ENCODE data around the gene POU6F2. TPM values are rescaled to one million over a fixed set of nuclear protein-coding genes. Genes with fewer than 3 reads are reported as not detected.

The POU6F2 gene
- total RNA-seq, 5 donors from 2014 or later (not counting 1 experiment from before 2014, with no cell fraction given) = not detected

- no peaks in the 10 kb centered on the region for H3K9me3 ChIP-seq
- Mint-ChIP-seq H3K36me3 (no peaks in the 10 kb centered on the region), H3K4me3 (no peak overlapping the region), H3K27me3 (no peaks in the 10 kb centered on the region), H3K4me1 (no peaks in the 10 kb centered on the region), H3K27ac (no peak overlapping the region), H3K9me3 (no peaks in the 10 kb centered on the region)
- DNase-seq (no peak), ATAC-seq (replicated peaks in 1 of 4) (no peak)
- no peak overlapping the region for H3K4me3 ChIP-seq (ENCODE audit: control insufficient read depth in 1 of 2, extremely low read depth in 1 of 2, low read length in 1 of 2)
- H3K4me1 ChIP-seq (ENCODE audit: control insufficient read depth in 1 of 2, extremely low read depth in 1 of 2, insufficient read depth in 2 of 2, low read length in 2 of 2) = no peaks in the 10 kb centered on the region
- no peaks in the 10 kb centered on the region for H3K36me3 ChIP-seq (ENCODE audit: control insufficient read depth in 2 of 2, extremely low read depth in 1 of 2, insufficient read depth in 1 of 2, low read length in 1 of 2)
- ChIA-PET POLR2A (no interaction called here), CTCF (no interaction called here)
- no peak overlapping the region for H3K27ac ChIP-seq (ENCODE audit: low read length)
- peaks cover 0 to 3% of the 10 kb centered on the region in 2 experiments for H3K27me3 ChIP-seq (replicated peaks in 1 of 2; ENCODE audit: control insufficient read depth in 2 of 2, extremely low read depth in 1 of 2, insufficient read depth in 2 of 2, low read length in 1 of 2)
- WGBS (ENCODE audit: insufficient coverage) = no CpG with 5 or more reads among the region's 2 CpGs
These were observed 284.1 kb downstream of the POU6F2 start for GRCh38 chr7:39261771-39262170.

GRCh38 chr7:39265641-39266591, 288.2 kb downstream of the POU6F2 start:
- DNase-seq (no peak), ATAC-seq (replicated peaks in 1 of 4) (no peak)
- no peak overlapping the region for H3K27ac ChIP-seq (ENCODE audit: low read length)
- no peaks in the 10 kb centered on the region for H3K9me3 ChIP-seq
- Mint-ChIP-seq H3K27me3 (peaks cover 2 to 11% of the 10 kb centered on the region in 2 donors), H3K36me3 (no peaks in the 10 kb centered on the region), H3K4me3 (no peak overlapping the region), H3K4me1 (no peaks in the 10 kb centered on the region), H3K9me3 (peaks cover 0 to 3% (median 0%) of the 10 kb centered on the region in 3 donors), H3K27ac (no peak overlapping the region)
- H3K4me3 ChIP-seq (ENCODE audit: control insufficient read depth in 1 of 2, extremely low read depth in 1 of 2, low read length in 1 of 2) = no peak overlapping the region
- no peaks in the 10 kb centered on the region for H3K36me3 ChIP-seq (ENCODE audit: control insufficient read depth in 2 of 2, extremely low read depth in 1 of 2, insufficient read depth in 1 of 2, low read length in 1 of 2)
- POLR2A ChIA-PET = no interaction called here
- WGBS (ENCODE audit: insufficient coverage) = 70% methylated on average over 3 of the region's 9 CpGs
- no peaks in the 10 kb centered on the region for H3K4me1 ChIP-seq (ENCODE audit: control insufficient read depth in 1 of 2, extremely low read depth in 1 of 2, insufficient read depth in 2 of 2, low read length in 2 of 2)
- peaks cover 0 to 3% of the 10 kb centered on the region in 2 experiments for H3K27me3 ChIP-seq (replicated peaks in 1 of 2; ENCODE audit: control insufficient read depth in 2 of 2, extremely low read depth in 1 of 2, insufficient read depth in 2 of 2, low read length in 1 of 2)
- CTCF ChIA-PET = no interaction called here

GRCh38 chr7:39269034-39269433, 291.3 kb downstream of the POU6F2 start:
- no CpG with 5 or more reads among the region's 2 CpGs for WGBS (ENCODE audit: insufficient coverage)
- DNase-seq (no peak), ATAC-seq (replicated peaks in 1 of 4) (no peak)
- CTCF ChIA-PET = no interaction called here
- Mint-ChIP-seq H3K27ac (no peak overlapping the region), H3K4me3 (no peak overlapping the region), H3K9me3 (peaks cover 0 to 3% (median 0%) of the 10 kb centered on the region in 3 donors), H3K36me3 (no peaks in the 10 kb centered on the region), H3K4me1 (no peaks in the 10 kb centered on the region), H3K27me3 (peaks cover 4 to 11% of the 10 kb centered on the region in 2 donors)
- Histone ChIP-seq H3K4me1 (ENCODE audit: control insufficient read depth in 1 of 2, extremely low read depth in 1 of 2, insufficient read depth in 2 of 2, low read length in 2 of 2) (no peaks in the 10 kb centered on the region), H3K27me3 (replicated peaks in 1 of 2; ENCODE audit: control insufficient read depth in 2 of 2, extremely low read depth in 1 of 2, insufficient read depth in 2 of 2, low read length in 1 of 2) (peaks cover 0 to 2% of the 10 kb centered on the region in 2 experiments), H3K36me3 (ENCODE audit: control insufficient read depth in 2 of 2, extremely low read depth in 1 of 2, insufficient read depth in 1 of 2, low read length in 1 of 2) (no peaks in the 10 kb centered on the region), H3K27ac (ENCODE audit: low read length) (no peak overlapping the region), H3K4me3 (ENCODE audit: control insufficient read depth in 1 of 2, extremely low read depth in 1 of 2, low read length in 1 of 2) (no peak overlapping the region), H3K9me3 (no peaks in the 10 kb centered on the region)
- POLR2A ChIA-PET = no interaction called here

- POLR2A ChIA-PET = no interaction called here
- Histone ChIP-seq H3K27ac (ENCODE audit: low read length) (no peak overlapping the region), H3K36me3 (ENCODE audit: control insufficient read depth in 2 of 2, extremely low read depth in 1 of 2, insufficient read depth in 1 of 2, low read length in 1 of 2) (no peaks in the 10 kb centered on the region), H3K4me3 (ENCODE audit: control insufficient read depth in 1 of 2, extremely low read depth in 1 of 2, low read length in 1 of 2) (no peak overlapping the region), H3K4me1 (ENCODE audit: control insufficient read depth in 1 of 2, extremely low read depth in 1 of 2, insufficient read depth in 2 of 2, low read length in 2 of 2) (no peaks in the 10 kb centered on the region), H3K27me3 (replicated peaks in 1 of 2; ENCODE audit: control insufficient read depth in 2 of 2, extremely low read depth in 1 of 2, insufficient read depth in 2 of 2, low read length in 1 of 2) (peaks cover 0 to 2% of the 10 kb centered on the region in 2 experiments), H3K9me3 (no peaks in the 10 kb centered on the region)
- H3K4me1 Mint-ChIP-seq = no peaks in the 10 kb centered on the region
- ATAC-seq (replicated peaks in 1 of 4) (no peak), DNase-seq (no peak)
- H3K27ac Mint-ChIP-seq = no peak overlapping the region
- H3K27me3 Mint-ChIP-seq = peaks cover 4 to 11% of the 10 kb centered on the region in 2 donors
- WGBS (ENCODE audit: insufficient coverage) = 82% methylated on average over 3 of the region's 5 CpGs
- no peaks in the 10 kb centered on the region for H3K36me3 Mint-ChIP-seq
- H3K9me3 Mint-ChIP-seq = peaks cover 0 to 3% (median 0%) of the 10 kb centered on the region in 3 donors
- no peak overlapping the region for H3K4me3 Mint-ChIP-seq
- CTCF ChIA-PET = no interaction called here
These were observed 292.3 kb downstream of the POU6F2 start for GRCh38 chr7:39270018-39270417.

- CTCF ChIA-PET = no interaction called here
- peaks cover 4 to 11% of the 10 kb centered on the region in 2 donors for H3K27me3 Mint-ChIP-seq
- no peaks in the 10 kb centered on the region for H3K36me3 Mint-ChIP-seq
These were observed 293.7 kb downstream of the POU6F2 start for GRCh38 chr7:39271402-39271801.

GRCh38 chr7:39272111-39272510, 294.4 kb downstream of the POU6F2 start:
- Mint-ChIP-seq H3K36me3 (no peaks in the 10 kb centered on the region), H3K4me3 (no peak overlapping the region), H3K9me3 (peaks cover 0 to 3% (median 0%) of the 10 kb centered on the region in 3 donors), H3K27me3 (peaks cover 4 to 11% of the 10 kb centered on the region in 2 donors), H3K27ac (no peak overlapping the region), H3K4me1 (no peaks in the 10 kb centered on the region)
- no peak for ATAC-seq (replicated peaks in 1 of 4)
- WGBS (ENCODE audit: insufficient coverage) = no CpG with 5 or more reads among the region's 1 CpG
- H3K9me3 ChIP-seq = no peaks in the 10 kb centered on the region
- no peak overlapping the region for H3K27ac ChIP-seq (ENCODE audit: low read length)
- ChIA-PET POLR2A (interaction anchor here in 1 of 2 donors (0.7 kb wide), 1 partner anchor 64 kb away, joined by 4 read pairs; no protein-coding TSS in a partner anchor), CTCF (no interaction called here)
- no peak overlapping the region for H3K4me3 ChIP-seq (ENCODE audit: control insufficient read depth in 1 of 2, extremely low read depth in 1 of 2, low read length in 1 of 2)
- no peak for DNase-seq
- peaks cover 0 to 2% of the 10 kb centered on the region in 2 experiments for H3K27me3 ChIP-seq (replicated peaks in 1 of 2; ENCODE audit: control insufficient read depth in 2 of 2, extremely low read depth in 1 of 2, insufficient read depth in 2 of 2, low read length in 1 of 2)
- H3K4me1 ChIP-seq (ENCODE audit: control insufficient read depth in 1 of 2, extremely low read depth in 1 of 2, insufficient read depth in 2 of 2, low read length in 2 of 2) = no peaks in the 10 kb centered on the region
- no peaks in the 10 kb centered on the region for H3K36me3 ChIP-seq (ENCODE audit: control insufficient read depth in 2 of 2, extremely low read depth in 1 of 2, insufficient read depth in 1 of 2, low read length in 1 of 2)

More at GRCh38 chr7:39271402-39271801, 293.7 kb downstream of the POU6F2 start:
- POLR2A ChIA-PET = interaction anchor here in 1 of 2 donors (0.7 kb wide), 1 partner anchor 64 kb away, joined by 4 read pairs; no protein-coding TSS in a partner anchor
- no peak overlapping the region for H3K4me3 Mint-ChIP-seq
- no peaks in the 10 kb centered on the region for H3K36me3 ChIP-seq (ENCODE audit: control insufficient read depth in 2 of 2, extremely low read depth in 1 of 2, insufficient read depth in 1 of 2, low read length in 1 of 2)
- DNase-seq (no peak), ATAC-seq (replicated peaks in 1 of 4) (no peak)
- H3K9me3 ChIP-seq = no peaks in the 10 kb centered on the region
- H3K4me3 ChIP-seq (ENCODE audit: control insufficient read depth in 1 of 2, extremely low read depth in 1 of 2, low read length in 1 of 2) = no peak overlapping the region
- WGBS (ENCODE audit: insufficient coverage) = 65% methylated on average over 3 of the region's 9 CpGs
- H3K9me3 Mint-ChIP-seq = peaks cover 0 to 3% (median 0%) of the 10 kb centered on the region in 3 donors
- H3K27ac ChIP-seq (ENCODE audit: low read length) = no peak overlapping the region
- no peaks in the 10 kb centered on the region for H3K4me1 Mint-ChIP-seq
- H3K4me1 ChIP-seq (ENCODE audit: control insufficient read depth in 1 of 2, extremely low read depth in 1 of 2, insufficient read depth in 2 of 2, low read length in 2 of 2) = no peaks in the 10 kb centered on the region
- H3K27me3 ChIP-seq (replicated peaks in 1 of 2; ENCODE audit: control insufficient read depth in 2 of 2, extremely low read depth in 1 of 2, insufficient read depth in 2 of 2, low read length in 1 of 2) = peaks cover 0 to 2% of the 10 kb centered on the region in 2 experiments
- H3K27ac Mint-ChIP-seq = no peak overlapping the region

Data from T-cell (primary cell).